Spleen (tissue), 11 donors: Measurements from ENCODE around the gene TEX44. TPM values are rescaled to one million over a fixed set of nuclear protein-coding genes. Genes with fewer than 3 reads are reported as not detected.

Experiments used
- DNase-seq: peaks from one replicate; pipeline ENCODE4 v3.0.0-alpha.2; 2020
- H3K27ac ChIP-seq, 8 donors: fragments of 200-600 bp; sonication (generic) in 7 of 8; 1 replicate in 4 of 8; 2 replicates in 4 of 8; pipeline versions ENCODE4 v1.5.0 to v1.8.0; 2016 to 2021; ENCODE audit warnings: inconsistent platforms in 4 of 8, mild to moderate bottlenecking in 4 of 8, moderate library complexity in 1 of 8
- H3K27me3 ChIP-seq, 7 donors: fragments of 200-600 bp; sonication (generic) in 6 of 7; replicated peaks in 1 of 7; 1 replicate in 4 of 7; 2 replicates in 3 of 7; pipeline versions ENCODE4 v1.5.0 to v1.8.0; 2016 to 2021; ENCODE audit warnings: inconsistent platforms in 3 of 7, mild to moderate bottlenecking in 1 of 7
- H3K36me3 ChIP-seq, 6 donors: fragments of 200-600 bp; sonication (generic) in 5 of 6; 1 replicate in 4 of 6; 2 replicates in 2 of 6; pipeline versions ENCODE4 v1.5.0 to v1.8.0; 2016 to 2021; ENCODE audit warnings: inconsistent platforms in 2 of 6
- H3K4me1 ChIP-seq, 6 donors: fragments of 200-600 bp; sonication (generic) in 5 of 6; 1 replicate in 3 of 6; 2 replicates in 3 of 6; pipeline versions ENCODE4 v1.5.0 to v1.8.0; 2016 to 2021; ENCODE audit warnings: inconsistent platforms in 3 of 6
- H3K4me3 ChIP-seq, 8 donors: fragments of 200-600 bp; sonication (generic) in 7 of 8; 1 replicate in 4 of 8; 2 replicates in 4 of 8; pipeline versions ENCODE4 v1.5.0 to v1.8.0; 2016 to 2021; ENCODE audit warnings: inconsistent platforms in 4 of 8, mild to moderate bottlenecking in 4 of 8, moderate library complexity in 2 of 8
- H3K9me3 ChIP-seq, 8 donors: fragments of 200-600 bp; sonication (generic) in 7 of 8; 1 replicate in 4 of 8; 2 replicates in 4 of 8; pipeline versions ENCODE4 v1.5.0 to v1.8.0; 2016 to 2021; ENCODE audit warnings: inconsistent platforms in 4 of 8
- CTCF ChIP-seq, 11 experiments: fragments of 200-600 bp in 7 of 11; fragments of 450-650 bp in 4 of 11; sonication (generic) in 4 of 11; IDR thresholded peaks in 8 of 11; conservative IDR thresholded peaks in 3 of 11; 1 replicate in 7 of 11; 2 replicates in 4 of 11; pipeline versions ENCODE4 v1.4.0 to v1.8.0; 2016 to 2021; ENCODE audit warnings: antibody characterized with exemption in 11 of 11, inconsistent platforms in 4 of 11, mild to moderate bottlenecking in 1 of 11
- POLR2A ChIP-seq, 3 donors: fragments of 450-650 bp; IDR thresholded peaks; one replicate each; pipeline ENCODE4 v1.5.1; 2017; ENCODE audit warnings: antibody characterized with exemption in 3 of 3, mild to moderate bottlenecking in 1 of 3
- POLR2AphosphoS5 ChIP-seq, 3 donors: sonication (generic); formaldehyde crosslinking; IDR thresholded peaks; one replicate each; pipeline ENCODE4 v1.5.1; 2017; ENCODE audit warnings: antibody characterized with exemption in 3 of 3
- WGBS, 5 donors: extraction: QIAGEN DNeasy Blood & Tissue Kit in 3 of 5; methylation state at CpG; one replicate each; pipeline versions ENCODE4 v1.1.5 to v1.1.7; 2013 to 2018; 5-methylcytosine and 5-hydroxymethylcytosine counted together
- intact Hi-C: fragments of 100-400 bp; cut with DNase I; formaldehyde crosslinking; loops from one replicate; pipeline ENCODE4 v1.15.0; 2023; ENCODE audit warnings: low total_unique reads
- polyA plus RNA-seq, 3 donors: library from polyadenylated mRNA; stranded (reverse); fragments of 200-250 nt; gene quantifications; one replicate each; pipeline ENCODE4 v1.2.1, GENCODE V29; 2013
- total RNA-seq, 7 donors: library from RNA; depleted of rRNA in 3 of 7; stranded (reverse); fragments of >200 nt in 3 of 7; fragmentation: NEBNext Ultra II Directional in 4 of 7; extraction: Animal tissue kit (Norgen Biotek cat#: 25700) in 4 of 7; gene quantifications; one replicate each; pipeline versions ENCODE4 v1.1.0 to v1.2.1, GENCODE V29; 2016 to 2021
- donor health status: healthy with polysubstance abuse.
- donor health status: DM: no; HTN: no; CAD: no; lungs with moderate emphysema.
- donor health status: DM: no; HTN: no; CAD: no.
- donor health status: Bipolar disorder and iron deficiency.
- donor health status: healthy.
- donor health status: DM: no; HTN: no; CAD: no.
- donor health status: DM: yes; HTN: yes; CAD: no.

Gene TEX44
- total and polyA plus RNA-seq, 10 donors = not detected

- H3K27ac ChIP-seq = peak overlapping the region; percentile 86 to 97 (median 93)
- DNase-seq = peak; percentile 93
- peak overlapping the region; percentile 41 to 80 (median 53) for H3K4me3 ChIP-seq
- intact Hi-C loops = loop anchor here (5.0 kb wide), 2 partner anchors 58 to 98 kb away; no protein-coding TSS in a partner anchor
- peaks cover 25 to 68% (median 44%) of the 10 kb centered on the region in 6 donors for H3K4me1 ChIP-seq
- no peaks in the 10 kb centered on the region for H3K36me3 ChIP-seq
- 1% methylated on average over 55 to 86 of the region's 86 CpGs for WGBS, 5 donors
- H3K27me3 ChIP-seq = peaks cover 0 to 23% (median 0%) of the 10 kb centered on the region in 7 donors
- H3K9me3 ChIP-seq = no peaks in the 10 kb centered on the region
- TF ChIP-seq POLR2AphosphoS5 (IDR thresholded peaks at IDR 0.05) (peak; percentile 81 to 84 (median 84)), CTCF (IDR thresholded peaks at IDR 0.05 in 8 of 11, conservative IDR thresholded peaks at IDR 0.05 in 3 of 11) (peak in 6 of 11 experiments; percentile 11 to 36 (median 20)), POLR2A (IDR thresholded peaks at IDR 0.05) (peak in 1 of 3 donors; percentile 59)
Observed at GRCh38 chr2:231613663-231614558, 21.2 kb downstream of the TEX44 start.

GRCh38 chr2:231614559-231615057 lies 21.9 kb downstream of the TEX44 start:
- DNase-seq = peak; percentile 85
- Histone ChIP-seq H3K9me3 (no peaks in the 10 kb centered on the region), H3K4me1 (peaks cover 25 to 68% (median 44%) of the 10 kb centered on the region in 6 donors), H3K36me3 (no peaks in the 10 kb centered on the region), H3K27me3 (peaks cover 0 to 23% (median 0%) of the 10 kb centered on the region in 7 donors), H3K4me3 (peak overlapping the region; percentile 41 to 80 (median 53)), H3K27ac (peak overlapping the region; percentile 86 to 97 (median 93))
- WGBS, 5 donors = 1 to 2% (median 1%) methylated on average over 19 to 46 of the region's 46 CpGs
- TF ChIP-seq POLR2AphosphoS5 (IDR thresholded peaks at IDR 0.05) (peak; percentile 73 to 86 (median 79)), CTCF (IDR thresholded peaks at IDR 0.05 in 8 of 11, conservative IDR thresholded peaks at IDR 0.05 in 3 of 11) (no peak), POLR2A (IDR thresholded peaks at IDR 0.05) (peak in 1 of 3 donors; percentile 58)
- intact Hi-C loops = loop anchor here (5.0 kb wide), 2 partner anchors 58 to 98 kb away; no protein-coding TSS in a partner anchor

DNA sequence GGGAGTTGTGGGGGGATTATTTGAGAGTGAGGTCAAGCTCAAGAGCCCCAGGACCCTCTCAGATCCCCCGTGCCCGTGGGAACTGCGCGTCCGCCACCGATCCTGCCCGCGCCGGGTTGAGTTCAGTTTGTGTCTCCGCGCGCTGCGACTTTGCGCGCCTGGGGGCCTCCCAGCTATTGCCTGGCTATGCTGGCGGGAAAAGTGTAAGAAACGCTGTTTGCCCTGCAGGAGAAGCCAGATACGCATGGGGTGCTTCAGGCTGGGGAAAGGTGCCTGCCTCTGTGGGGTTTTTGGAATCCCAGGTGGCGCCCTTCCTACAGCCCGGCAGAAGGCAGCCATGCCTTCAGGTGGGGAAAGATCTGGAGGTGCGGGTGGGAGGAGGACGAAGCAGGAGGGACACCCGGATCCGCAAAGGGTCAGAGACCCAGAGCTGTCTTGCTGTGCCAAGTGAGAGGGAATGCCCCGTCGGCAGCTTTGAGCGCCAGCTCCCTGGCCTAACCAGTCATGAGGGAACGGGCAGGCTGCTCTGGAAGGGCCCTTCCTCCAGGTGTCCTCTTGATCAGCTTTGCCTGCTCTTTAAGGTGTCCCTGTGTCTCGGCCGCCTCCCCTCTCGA lies 22.5 kb downstream of the TEX44 start:
- peaks cover 25 to 68% (median 44%) of the 10 kb centered on the region in 6 donors for H3K4me1 ChIP-seq
- peak; percentile 81 for DNase-seq

More for the DNA sequence above, 22.5 kb downstream of the TEX44 start:
- intact Hi-C loops = no loop called here
- Histone ChIP-seq H3K27me3 (peaks cover 0 to 23% (median 0%) of the 10 kb centered on the region in 7 donors), H3K27ac (peak overlapping the region; percentile 86 to 97 (median 93)), H3K4me3 (peak overlapping the region; percentile 10 to 80 (median 53)), H3K9me3 (no peaks in the 10 kb centered on the region), H3K36me3 (no peaks in the 10 kb centered on the region)
- 25 to 43% (median 34%) methylated on average over 31 of the region's 31 CpGs for WGBS, 5 donors
- no peak for TF ChIP-seq CTCF (IDR thresholded peaks at IDR 0.05 in 8 of 11, conservative IDR thresholded peaks at IDR 0.05 in 3 of 11)
- no peak for TF ChIP-seq POLR2A (IDR thresholded peaks at IDR 0.05)
- no peak for TF ChIP-seq POLR2AphosphoS5 (IDR thresholded peaks at IDR 0.05)
